Testis (tissue), 3 donors: ENCODE results near the gene GFPT1. TPM values are rescaled to one million over a fixed set of nuclear protein-coding genes. Genes with fewer than 3 reads are reported as not detected.

Experiments
- DNase-seq: peaks from one replicate; pipeline ENCODE4 v3.0.0-alpha.2; 2019
- H3K27ac ChIP-seq, 2 donors: fragments of 200-600 bp; sonication (generic); one replicate each; pipeline ENCODE4 v1.5.1; 2019
- H3K27me3 ChIP-seq: fragments of 200-600 bp; sonication (generic); one replicate; pipeline ENCODE4 v1.5.1; 2019
- H3K36me3 ChIP-seq: fragments of 200-600 bp; sonication (generic); one replicate; pipeline ENCODE4 v1.5.1; 2017; ENCODE audit warnings: low read depth; ENCODE audit errors: missing control alignments
- H3K4me1 ChIP-seq: fragments of 200-600 bp; sonication (generic); one replicate; pipeline ENCODE4 v1.5.1; 2019
- H3K4me3 ChIP-seq, 2 donors: fragments of 200-600 bp; sonication (generic); one replicate each; pipeline ENCODE4 v1.5.1; 2017 to 2019
- H3K9me3 ChIP-seq: fragments of 200-600 bp; sonication (generic); one replicate; pipeline ENCODE4 v1.5.1; 2017
- POLR2A ChIP-seq: fragments of 450-650 bp; IDR thresholded peaks from one replicate; pipeline ENCODE4 v1.6.1; 2017; ENCODE audit warnings: antibody characterized with exemption, mild to moderate bottlenecking, moderate library complexity
- WGBS, 2 donors: methylation state at CpG; one replicate each; pipeline ENCODE4 v1.1.5; 2018; 5-methylcytosine and 5-hydroxymethylcytosine counted together
- intact Hi-C: fragments of 100-400 bp; cut with DNase I; formaldehyde crosslinking; loops from one replicate; pipeline ENCODE4 v1.15.1; 2023; ENCODE audit warnings: low total_unique reads
- polyA plus RNA-seq: library from polyadenylated mRNA; stranded (reverse); fragments of 350-450 nt; fragmentation: Illumina TruSeq; extraction: RNeasy Lipid Tissue Mini Kit (QIAGEN cat#74804); gene quantifications from one replicate; pipeline ENCODE4 v1.2.3, GENCODE V29; 2014; ENCODE audit warnings: low read depth, low replicate concordance; ENCODE audit not compliant: insufficient read depth
- total RNA-seq, 2 donors: library from RNA; depleted of rRNA; stranded (reverse); fragments of >200 nt; gene quantifications; one replicate each; pipeline ENCODE4 v1.2.3, GENCODE V29; 2016
- TF ChIP-seq, protein P1 (sequence below), 3 experiments: fragments of 450-650 bp in 2 of 3; fragments of 200-600 bp in 1 of 3; sonication (generic) in 1 of 3; IDR thresholded peaks; one replicate each; pipeline ENCODE4 v1.5.1; 2016 to 2019; ENCODE audit warnings: antibody characterized with exemption in 3 of 3, mild to moderate bottlenecking in 2 of 3, moderate library complexity in 1 of 3

Gene GFPT1
- total and polyA plus RNA-seq, 3 donors from 2014 or later, result 25.6 to 74.3 (median 33.3) TPM

DNA sequence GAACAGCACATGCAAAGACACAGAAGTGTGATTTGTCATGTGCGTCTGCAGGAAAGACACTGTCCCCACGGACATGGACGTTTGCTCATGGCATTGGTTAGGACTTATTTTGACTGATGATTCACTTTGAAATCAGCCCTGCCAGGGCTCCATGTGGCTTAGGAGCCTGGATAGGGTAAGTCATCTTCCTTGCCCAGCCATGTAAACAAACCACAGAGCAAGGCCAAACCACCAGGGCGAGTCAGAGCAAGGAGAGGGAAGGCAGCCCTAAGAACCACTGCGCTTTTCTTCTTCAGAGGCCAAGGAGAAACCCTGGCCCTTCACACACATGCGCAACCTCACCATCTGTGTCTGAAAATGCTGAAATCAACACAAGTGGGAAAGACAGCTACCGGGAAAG lies 88.8 kb downstream of the GFPT1 start:
- Histone ChIP-seq H3K27ac (no peak overlapping the region), H3K27me3 (no peaks in the 10 kb centered on the region), H3K9me3 (no peaks in the 10 kb centered on the region), H3K36me3 (no peaks in the 10 kb centered on the region), H3K4me1 (no peaks in the 10 kb centered on the region), H3K4me3 (no peak overlapping the region)
- DNase-seq, result no peak
- intact Hi-C loops, result no loop called here
- no peak for TF ChIP-seq POLR2A
- TF ChIP-seq, protein P1, sequence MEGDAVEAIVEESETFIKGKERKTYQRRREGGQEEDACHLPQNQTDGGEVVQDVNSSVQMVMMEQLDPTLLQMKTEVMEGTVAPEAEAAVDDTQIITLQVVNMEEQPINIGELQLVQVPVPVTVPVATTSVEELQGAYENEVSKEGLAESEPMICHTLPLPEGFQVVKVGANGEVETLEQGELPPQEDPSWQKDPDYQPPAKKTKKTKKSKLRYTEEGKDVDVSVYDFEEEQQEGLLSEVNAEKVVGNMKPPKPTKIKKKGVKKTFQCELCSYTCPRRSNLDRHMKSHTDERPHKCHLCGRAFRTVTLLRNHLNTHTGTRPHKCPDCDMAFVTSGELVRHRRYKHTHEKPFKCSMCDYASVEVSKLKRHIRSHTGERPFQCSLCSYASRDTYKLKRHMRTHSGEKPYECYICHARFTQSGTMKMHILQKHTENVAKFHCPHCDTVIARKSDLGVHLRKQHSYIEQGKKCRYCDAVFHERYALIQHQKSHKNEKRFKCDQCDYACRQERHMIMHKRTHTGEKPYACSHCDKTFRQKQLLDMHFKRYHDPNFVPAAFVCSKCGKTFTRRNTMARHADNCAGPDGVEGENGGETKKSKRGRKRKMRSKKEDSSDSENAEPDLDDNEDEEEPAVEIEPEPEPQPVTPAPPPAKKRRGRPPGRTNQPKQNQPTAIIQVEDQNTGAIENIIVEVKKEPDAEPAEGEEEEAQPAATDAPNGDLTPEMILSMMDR (IDR thresholded peaks at IDR 0.05), result no peak
- WGBS, 2 donors, result 79 to 81% methylated on average over 7 of the region's 7 CpGs

DNA sequence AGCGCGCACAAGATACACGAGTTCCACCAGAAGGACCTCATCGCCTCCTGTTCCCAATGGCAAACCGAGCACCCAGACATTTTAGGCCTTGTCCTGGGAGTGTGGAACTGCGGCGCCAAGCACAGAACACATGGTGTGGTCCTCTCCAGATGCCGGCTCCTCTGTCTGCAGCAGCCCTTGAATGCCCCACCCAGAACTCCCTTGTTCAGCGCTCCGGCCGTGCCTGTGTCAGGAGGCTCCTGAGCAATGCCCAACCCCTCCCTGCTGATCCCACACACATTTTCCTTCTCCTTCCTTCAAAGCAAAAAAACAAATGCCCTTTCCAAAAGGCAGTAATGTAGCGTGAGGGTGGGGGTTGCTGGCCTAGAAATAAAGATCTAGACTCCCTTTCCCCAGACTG lies 89.8 kb downstream of the GFPT1 start:
- H3K36me3 ChIP-seq, result no peaks in the 10 kb centered on the region
- H3K9me3 ChIP-seq, result no peaks in the 10 kb centered on the region
- DNase-seq, result no peak
- no peaks in the 10 kb centered on the region for H3K27me3 ChIP-seq
- intact Hi-C loops, result no loop called here
- no peak overlapping the region for H3K27ac ChIP-seq
- no peaks in the 10 kb centered on the region for H3K4me1 ChIP-seq
- no peak overlapping the region for H3K4me3 ChIP-seq
- 89 to 97% methylated on average over 12 of the region's 12 CpGs for WGBS, 2 donors
- TF ChIP-seq, protein P1 (IDR thresholded peaks at IDR 0.05), result no peak
- no peak for TF ChIP-seq POLR2A

DNA sequence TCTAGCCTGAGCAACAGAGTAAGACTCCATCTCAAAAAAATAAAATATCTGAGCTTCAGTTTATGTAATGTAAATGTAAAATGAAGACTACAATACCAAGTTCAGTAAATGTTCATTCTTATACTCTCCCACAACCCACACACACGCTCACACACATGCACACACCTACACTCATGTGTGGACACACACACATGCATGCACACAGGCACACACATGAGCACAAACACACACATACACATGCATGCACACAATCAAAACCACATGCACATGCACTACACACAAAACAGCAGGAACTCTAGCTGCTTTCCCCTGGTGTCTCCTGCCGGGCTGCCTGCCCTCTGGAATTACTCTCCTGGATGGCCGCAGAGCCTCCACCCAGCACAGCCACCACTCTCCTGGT lies 90.6 kb downstream of the GFPT1 start:
- Histone ChIP-seq H3K4me1 (peaks cover 5% of the 10 kb centered on the region), H3K27ac (no peak overlapping the region), H3K27me3 (no peaks in the 10 kb centered on the region), H3K4me3 (no peak overlapping the region), H3K36me3 (no peaks in the 10 kb centered on the region), H3K9me3 (no peaks in the 10 kb centered on the region)
- intact Hi-C loops, result no loop called here
- WGBS, 2 donors, result 84 to 92% methylated on average over 3 of the region's 3 CpGs
- DNase-seq, result no peak
- no peak for TF ChIP-seq POLR2A
- TF ChIP-seq, protein P1 (IDR thresholded peaks at IDR 0.05), result no peak

DNA sequence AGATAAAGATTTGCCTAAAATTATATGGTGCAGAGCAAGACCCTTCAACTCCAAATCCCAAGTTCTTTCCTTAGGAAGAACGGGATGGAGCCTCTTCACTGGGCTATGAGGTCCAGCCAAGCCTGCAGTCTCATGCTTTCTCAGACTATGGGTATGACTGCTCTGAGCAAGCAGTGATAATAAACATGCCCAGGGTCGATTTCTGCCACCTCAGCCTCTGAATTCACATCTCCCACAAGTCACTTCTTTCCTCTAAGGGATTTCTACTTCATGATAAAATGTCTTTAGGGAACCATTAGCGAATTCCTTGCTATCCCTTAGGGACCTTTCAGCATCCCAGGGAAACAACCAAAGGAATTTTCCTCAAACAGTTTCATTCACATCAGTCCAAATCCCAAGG lies 94.8 kb downstream of the GFPT1 start:
- no peak for TF ChIP-seq POLR2A
- TF ChIP-seq, protein P1 (IDR thresholded peaks at IDR 0.05), result no peak
- H3K9me3 ChIP-seq, result no peaks in the 10 kb centered on the region
- H3K4me1 ChIP-seq, result peaks cover 9% of the 10 kb centered on the region
- no peaks in the 10 kb centered on the region for H3K36me3 ChIP-seq
- H3K27me3 ChIP-seq, result no peaks in the 10 kb centered on the region
- DNase-seq, result no peak
- no peak overlapping the region for H3K4me3 ChIP-seq
- intact Hi-C loops, result no loop called here
- 78 to 88% methylated on average over 3 of the region's 3 CpGs for WGBS, 2 donors
- no peak overlapping the region for H3K27ac ChIP-seq

DNA sequence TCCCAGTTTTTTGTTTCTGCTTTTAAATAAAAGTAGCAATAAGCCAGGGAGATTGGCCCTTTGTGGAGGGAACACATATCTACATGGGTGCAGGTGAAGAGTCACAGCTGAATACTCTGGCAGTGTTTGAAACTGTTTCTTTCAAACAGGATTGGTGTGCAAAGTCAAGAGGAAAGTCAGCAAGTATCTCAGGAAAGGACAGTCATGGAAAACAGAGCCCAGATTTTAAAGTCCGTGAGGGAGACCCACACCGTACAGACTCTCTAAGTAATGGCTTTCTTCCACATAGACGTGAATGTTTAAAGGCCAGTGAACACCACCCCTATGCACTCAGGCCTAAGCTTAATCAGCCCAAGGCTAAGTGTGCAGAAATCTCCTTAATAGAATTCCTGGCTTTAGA lies 95.3 kb downstream of the GFPT1 start:
- Histone ChIP-seq H3K27me3 (no peaks in the 10 kb centered on the region), H3K27ac (no peak overlapping the region), H3K4me3 (no peak overlapping the region), H3K9me3 (no peaks in the 10 kb centered on the region), H3K4me1 (peaks cover 9% of the 10 kb centered on the region), H3K36me3 (no peaks in the 10 kb centered on the region)
- intact Hi-C loops, result no loop called here
- no peak for DNase-seq
- WGBS, 2 donors, result 66 to 81% methylated on average over 3 of the region's 3 CpGs
- TF ChIP-seq, protein P1 (IDR thresholded peaks at IDR 0.05), result no peak
- TF ChIP-seq POLR2A, result no peak
